DOHH2 (cell line): ENCODE data around the gene ADGRL3.

ENCODE experiments used
- H3F3A ChIP-seq: fragments of 200-600 bp; sonication (generic), shearing (Covaris generic); 2 replicates; pipeline ENCODE4 v1.6.0; 2016; ENCODE audit warnings: antibody characterized with exemption, mild to moderate bottlenecking; ENCODE audit not compliant: control insufficient read depth, insufficient read depth
- H3K27ac ChIP-seq: fragments of 200-600 bp; sonication (generic); 2 replicates; pipeline ENCODE4 v1.5.1; 2014; ENCODE audit warnings: low read depth, mild to moderate bottlenecking, low read length, moderate library complexity
- H3K27me3 ChIP-seq: fragments of 200-600 bp; sonication (generic); 2 replicates; pipeline ENCODE4 v1.6.1; 2014; ENCODE audit warnings: mild to moderate bottlenecking, low read length, mixed read lengths; ENCODE audit not compliant: control insufficient read depth
- H3K36me3 ChIP-seq: fragments of 200-600 bp; sonication (generic); 2 replicates; pipeline ENCODE4 v1.6.1; 2014; ENCODE audit warnings: mild to moderate bottlenecking, low read length, moderate library complexity, mixed read lengths; ENCODE audit not compliant: control insufficient read depth
- H3K4me1 ChIP-seq: fragments of 200-600 bp; sonication (generic); 2 replicates; pipeline ENCODE4 v1.6.1; 2014; ENCODE audit warnings: mild to moderate bottlenecking, low read length, mixed read lengths; ENCODE audit not compliant: control insufficient read depth
- H3K4me2 ChIP-seq: fragments of 200-600 bp; sonication (generic); 2 replicates; pipeline ENCODE4 v1.6.0; 2014; ENCODE audit warnings: mild to moderate bottlenecking, low read length, moderate library complexity
- H3K4me3 ChIP-seq: fragments of 200-600 bp; sonication (generic); 2 replicates; pipeline ENCODE4 v1.5.1; 2014; ENCODE audit warnings: mild to moderate bottlenecking, low read length, mixed read lengths
- H3K79me2 ChIP-seq: fragments of 200-600 bp; sonication (generic); 2 replicates; pipeline ENCODE4 v1.6.1; 2014; ENCODE audit warnings: mild to moderate bottlenecking, low read length, mixed read lengths; ENCODE audit not compliant: control insufficient read depth
- H3K9me2 ChIP-seq: fragments of 200-600 bp; sonication (generic); replicated peaks from 2 replicates; pipeline ENCODE4 v1.6.1; 2014; ENCODE audit warnings: mild to moderate bottlenecking, low read length, mixed read lengths; ENCODE audit not compliant: control insufficient read depth
- H3K9me3 ChIP-seq: fragments of 200-600 bp; sonication (generic); 2 replicates; pipeline ENCODE4 v1.6.1; 2014; ENCODE audit warnings: antibody characterized with exemption, low read length, mixed read lengths; ENCODE audit not compliant: control insufficient read depth, insufficient read depth
- H4K20me1 ChIP-seq: fragments of 200-600 bp; sonication (generic); 2 replicates; pipeline ENCODE4 v1.6.0; 2014; ENCODE audit warnings: low read depth, mild to moderate bottlenecking, antibody characterized with exemption, low read length, moderate library complexity; ENCODE audit not compliant: control insufficient read depth, insufficient read depth
- EZH2phosphoT487 ChIP-seq: fragments of 200-600 bp; sonication (generic); IDR thresholded peaks from 2 replicates; pipeline ENCODE4 v1.6.1; 2017; ENCODE audit warnings: borderline replicate concordance, mild to moderate bottlenecking, antibody characterized with exemption, low read length, moderate library complexity, mixed read lengths
- TF ChIP-seq, protein P1 (sequence below): fragments of 200-600 bp; sonication (generic); IDR thresholded peaks from one replicate; pipeline ENCODE4 v1.5.1; 2014; ENCODE audit warnings: antibody characterized with exemption, mild to moderate bottlenecking, low read depth, low read length; ENCODE audit not compliant: poor library complexity, severe bottlenecking

ADGRL3 gene

DNA sequence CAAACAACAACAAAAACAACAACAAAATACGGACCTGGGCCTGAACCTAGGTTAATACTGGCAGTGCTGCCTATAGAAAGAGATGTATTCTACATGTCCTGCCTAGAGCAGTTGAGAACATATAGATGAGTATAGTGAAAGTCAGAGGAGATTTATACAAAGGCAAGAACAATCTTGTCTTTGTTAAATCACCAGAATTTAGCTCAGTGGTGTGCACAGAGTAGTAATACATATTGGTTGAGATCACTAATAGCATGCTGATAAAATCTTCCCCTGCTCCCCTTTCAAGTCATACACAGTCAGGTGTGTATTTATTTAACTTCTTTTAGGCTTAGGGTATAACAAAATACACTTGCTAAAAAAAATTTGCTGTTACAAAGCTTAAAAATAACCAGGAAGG lies 247.8 kb downstream of the ADGRL3 start:
- no peak overlapping the region for H3K27ac ChIP-seq
- H3K4me1 ChIP-seq = no peaks in the 10 kb centered on the region
- H3K9me3 ChIP-seq = no peaks in the 10 kb centered on the region
- no peaks in the 10 kb centered on the region for H3K79me2 ChIP-seq
- H4K20me1 ChIP-seq = no peaks in the 10 kb centered on the region
- no peak overlapping the region for H3K4me3 ChIP-seq
- H3F3A ChIP-seq = no peaks in the 10 kb centered on the region
- TF ChIP-seq EZH2phosphoT487 = no peak
- TF ChIP-seq, protein P1, sequence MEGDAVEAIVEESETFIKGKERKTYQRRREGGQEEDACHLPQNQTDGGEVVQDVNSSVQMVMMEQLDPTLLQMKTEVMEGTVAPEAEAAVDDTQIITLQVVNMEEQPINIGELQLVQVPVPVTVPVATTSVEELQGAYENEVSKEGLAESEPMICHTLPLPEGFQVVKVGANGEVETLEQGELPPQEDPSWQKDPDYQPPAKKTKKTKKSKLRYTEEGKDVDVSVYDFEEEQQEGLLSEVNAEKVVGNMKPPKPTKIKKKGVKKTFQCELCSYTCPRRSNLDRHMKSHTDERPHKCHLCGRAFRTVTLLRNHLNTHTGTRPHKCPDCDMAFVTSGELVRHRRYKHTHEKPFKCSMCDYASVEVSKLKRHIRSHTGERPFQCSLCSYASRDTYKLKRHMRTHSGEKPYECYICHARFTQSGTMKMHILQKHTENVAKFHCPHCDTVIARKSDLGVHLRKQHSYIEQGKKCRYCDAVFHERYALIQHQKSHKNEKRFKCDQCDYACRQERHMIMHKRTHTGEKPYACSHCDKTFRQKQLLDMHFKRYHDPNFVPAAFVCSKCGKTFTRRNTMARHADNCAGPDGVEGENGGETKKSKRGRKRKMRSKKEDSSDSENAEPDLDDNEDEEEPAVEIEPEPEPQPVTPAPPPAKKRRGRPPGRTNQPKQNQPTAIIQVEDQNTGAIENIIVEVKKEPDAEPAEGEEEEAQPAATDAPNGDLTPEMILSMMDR = no peak
- no peaks in the 10 kb centered on the region for H3K27me3 ChIP-seq
- no peak overlapping the region for H3K4me2 ChIP-seq
- H3K9me2 ChIP-seq = no peaks in the 10 kb centered on the region
- H3K36me3 ChIP-seq = no peaks in the 10 kb centered on the region

DNA sequence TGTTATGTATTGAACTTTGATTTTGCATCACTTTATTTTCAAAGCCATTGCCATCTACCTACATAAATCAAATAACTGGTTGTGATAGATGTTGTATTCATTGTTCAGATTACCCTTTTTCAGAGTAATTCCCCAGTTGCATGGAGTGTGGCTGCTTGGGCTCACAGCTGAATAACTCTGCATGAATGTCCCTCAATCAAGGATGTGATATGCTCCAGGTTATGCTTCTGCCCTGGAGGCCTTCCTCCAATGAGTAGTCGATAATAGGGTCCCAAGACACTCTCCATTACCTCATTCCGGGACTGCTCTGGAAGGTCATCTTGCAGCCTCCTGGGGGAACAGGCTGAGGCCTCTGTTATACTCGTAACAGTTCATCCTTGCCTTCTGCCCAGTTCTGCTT lies 251.8 kb downstream of the ADGRL3 start:
- H3K9me3 ChIP-seq = no peaks in the 10 kb centered on the region
- H3K36me3 ChIP-seq = no peaks in the 10 kb centered on the region
- no peaks in the 10 kb centered on the region for H3K4me1 ChIP-seq
- no peak overlapping the region for H3K27ac ChIP-seq
- no peak overlapping the region for H3K4me2 ChIP-seq
- H3K27me3 ChIP-seq = no peaks in the 10 kb centered on the region
- H3K79me2 ChIP-seq = no peaks in the 10 kb centered on the region
- TF ChIP-seq EZH2phosphoT487 = no peak
- TF ChIP-seq, protein P1 = no peak
- H3K9me2 ChIP-seq = no peaks in the 10 kb centered on the region
- H3F3A ChIP-seq = no peaks in the 10 kb centered on the region
- no peaks in the 10 kb centered on the region for H4K20me1 ChIP-seq
- no peak overlapping the region for H3K4me3 ChIP-seq

DNA sequence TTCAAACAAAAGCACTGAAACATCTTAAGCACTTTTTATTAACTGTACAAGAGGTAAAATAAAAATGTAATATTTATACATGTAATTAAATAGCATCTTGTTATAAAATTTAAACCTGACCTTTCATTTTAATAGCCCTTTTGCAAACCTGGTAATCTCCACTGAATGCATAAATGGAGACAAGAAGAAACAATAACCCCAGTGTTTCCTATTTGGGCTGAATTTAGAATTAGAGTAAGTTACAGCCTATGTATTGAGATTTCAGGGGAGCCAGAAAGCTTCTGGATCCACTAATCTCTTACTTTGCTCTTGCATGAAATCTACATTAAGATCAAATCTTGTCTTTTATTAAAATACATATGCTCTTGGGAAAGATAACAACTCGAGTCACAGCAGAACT lies 261.8 kb downstream of the ADGRL3 start:
- no peaks in the 10 kb centered on the region for H4K20me1 ChIP-seq
- H3K9me2 ChIP-seq = no peaks in the 10 kb centered on the region
- TF ChIP-seq EZH2phosphoT487 = no peak
- H3K9me3 ChIP-seq = no peaks in the 10 kb centered on the region
- no peaks in the 10 kb centered on the region for H3K36me3 ChIP-seq
- no peaks in the 10 kb centered on the region for H3K79me2 ChIP-seq
- no peaks in the 10 kb centered on the region for H3K4me1 ChIP-seq
- no peak overlapping the region for H3K27ac ChIP-seq
- H3K4me3 ChIP-seq = no peak overlapping the region
- H3K4me2 ChIP-seq = no peak overlapping the region
- H3F3A ChIP-seq = no peaks in the 10 kb centered on the region
- no peaks in the 10 kb centered on the region for H3K27me3 ChIP-seq

DNA sequence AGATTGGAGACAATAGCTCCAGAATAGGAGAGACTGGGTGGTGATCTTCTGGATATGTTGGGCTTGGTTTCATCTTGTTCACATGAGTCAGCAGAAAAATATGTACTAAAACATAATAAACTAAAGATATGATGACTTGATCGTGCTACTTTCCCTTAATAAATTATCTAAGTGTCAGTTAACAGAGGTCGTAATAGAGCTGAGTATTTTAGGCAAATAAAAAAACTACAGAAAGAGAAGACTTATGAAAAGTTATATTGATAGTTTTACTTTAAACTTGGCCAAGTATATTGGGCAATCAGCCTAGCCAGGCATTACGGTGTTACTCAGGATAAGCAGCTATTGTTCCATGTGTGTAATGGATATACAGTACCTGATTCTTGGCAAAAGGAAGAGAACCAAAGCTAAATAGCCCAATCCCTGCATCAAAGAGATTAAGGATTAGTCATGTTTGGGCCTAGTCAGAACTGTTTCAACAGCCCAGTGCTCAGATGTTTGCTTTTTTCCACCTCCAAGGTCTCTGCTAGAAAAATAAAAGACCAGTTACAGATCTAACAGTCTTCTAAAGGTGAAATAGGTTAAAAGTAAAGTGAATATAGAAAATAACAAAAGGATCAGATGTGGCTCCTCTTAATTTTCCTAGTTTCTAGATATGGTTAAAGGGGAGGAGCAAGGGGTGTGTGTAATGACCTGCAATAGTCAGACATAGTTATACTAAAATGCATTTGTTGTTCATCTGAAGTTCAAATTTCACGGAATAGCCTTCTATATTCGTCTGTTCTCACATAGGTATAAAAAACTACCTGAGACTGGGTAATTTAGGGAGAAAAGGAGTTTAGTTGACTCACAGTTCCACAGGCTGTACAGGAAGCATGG lies 262.6 kb downstream of the ADGRL3 start:
- no peak for TF ChIP-seq EZH2phosphoT487
- TF ChIP-seq, protein P1 = no peak
- Histone ChIP-seq H4K20me1 (no peaks in the 10 kb centered on the region), H3K27ac (no peak overlapping the region), H3K36me3 (no peaks in the 10 kb centered on the region), H3K27me3 (no peaks in the 10 kb centered on the region), H3K9me3 (no peaks in the 10 kb centered on the region), H3F3A (no peaks in the 10 kb centered on the region), H3K4me1 (no peaks in the 10 kb centered on the region), H3K79me2 (no peaks in the 10 kb centered on the region), H3K4me2 (no peak overlapping the region), H3K9me2 (no peaks in the 10 kb centered on the region), H3K4me3 (no peak overlapping the region)
